ENCODE data around the gene PCNA. TPM values are rescaled to one million over a fixed set of nuclear protein-coding genes. Genes with fewer than 3 reads are reported as not detected.

Gene PCNA
- total RNA-seq: 187 and 216 TPM in 2 replicates

GRCh38 chr20:5119435-5120184, at the start of gene PCNA:
PCNA (minus strand) TSS chr20:5119958; CDS start chr20:5119798, 160 bp downstream.

GRCh38 chr20:5126512-5127203, 6.9 kb upstream of the PCNA start, which contains the start of gene CDS2:
CDS2 (plus strand) TSS chr20:5127008; CDS start chr20:5127093, 85 bp downstream.

Other genes with a start within 250 kb of the PCNA start
- 4.3 and 5.5 TPM in 2 replicates for gene SLC23A2, start 118.4 kb downstream of the PCNA start, total RNA-seq
- gene TMEM230, start 6.9 kb downstream of the PCNA start, total RNA-seq: 140 and 152 TPM in 2 replicates
- gene CDS2, start 7.0 kb upstream of the PCNA start, total RNA-seq: 23.9 and 28.4 TPM in 2 replicates
- gene PROKR2, start 197.0 kb upstream of the PCNA start, total RNA-seq: not detected in 2 replicates

Measured in myometrial cell (primary cell).